ENCODE data around the gene PPP2R5D. TPM values are rescaled to one million over a fixed set of nuclear protein-coding genes. Genes with fewer than 3 reads are reported as not detected.

PPP2R5D gene
- total and polyA plus RNA-seq, 2 of the 8 experiments (the other 6 are each of a cell fraction or from before 2014, with no cell fraction given) = 52.1 to 55.7 TPM

- Histone ChIP-seq H3K4me2 (ENCODE audit: insufficient read depth in 1 of 2, low read depth in 2 of 2, low read length in 2 of 2) (no peak overlapping the region), H2BK12ac (ENCODE audit: low read depth, low read length) (no peak overlapping the region), H3K23me2 (ENCODE audit: low read depth, low read length) (no peaks in the 10 kb centered on the region), H3K18ac (ENCODE audit: extremely low read depth, low read length) (no peak overlapping the region), H3K9ac (replicated peaks in 1 of 4; ENCODE audit: extremely low read depth in 1 of 4, low read depth in 3 of 4, low read length in 3 of 4) (no peak overlapping the region), H3K4me1 (replicated peaks in 1 of 4; ENCODE audit: control insufficient read depth in 3 of 4, insufficient read depth in 4 of 4, low read length in 3 of 4) (peaks cover 0 to 6% (median 1%) of the 10 kb centered on the region in 4 experiments; a peak in 4 of 7 replicates), H2AFZ (ENCODE audit: low read length) (no peak overlapping the region), H3K23ac (ENCODE audit: insufficient read length) (no peak overlapping the region), H4K20me1 (replicated peaks in 1 of 2; ENCODE audit: control insufficient read depth in 1 of 2, insufficient read depth in 2 of 2, low read length in 2 of 2) (peaks cover 0 to 5% of the 10 kb centered on the region in 2 experiments), H3K14ac (ENCODE audit: insufficient read length) (no peak overlapping the region), H3K9me3 (ENCODE audit: insufficient read depth in 2 of 2, low read depth in 1 of 2, low read length in 1 of 2) (no peaks in the 10 kb centered on the region), H3K27me3 (replicated peaks in 1 of 4; ENCODE audit: control insufficient read depth in 3 of 4, extremely low read depth in 1 of 4, insufficient read depth in 3 of 4, low read length in 3 of 4) (no peaks in the 10 kb centered on the region), H2BK120ac (replicated peaks; ENCODE audit: low read depth, low read length) (no peak overlapping the region), H2BK20ac (ENCODE audit: low read length) (no peak overlapping the region), H3K56ac (replicated peaks; ENCODE audit: insufficient read length, low read depth, low read length) (no peak overlapping the region), H4K8ac (ENCODE audit: extremely low read depth, insufficient read depth, low read length) (no peak overlapping the region), H2BK5ac (ENCODE audit: low read depth, low read length) (no peak overlapping the region), H3K4me3 (ENCODE audit: extremely low read depth in 1 of 4, insufficient read depth in 2 of 4, low read depth in 3 of 4, low read length in 4 of 4) (no peak overlapping the region), H3K79me1 (ENCODE audit: low read depth, low read length) (peaks cover 7% of the 10 kb centered on the region; the same call in 1 of the 2 replicates), H4K5ac (ENCODE audit: insufficient read length, low read depth, low read length) (no peak overlapping the region), H4K91ac (replicated peaks; ENCODE audit: insufficient read length, low read length) (no peak overlapping the region), H2AK5ac (ENCODE audit: low read depth, low read length) (no peak overlapping the region), H3K27ac (ENCODE audit: low read depth, low read length) (no peak overlapping the region), H3K36me3 (ENCODE audit: control insufficient read depth in 2 of 4, insufficient read depth in 4 of 4, low read length in 3 of 4) (peaks cover 3 to 44% (median 23%) of the 10 kb centered on the region in 4 experiments; a peak in 7 of 8 replicates), H3K4ac (replicated peaks; ENCODE audit: insufficient read length, low read depth, low read length) (no peak overlapping the region), H3K79me2 (ENCODE audit: control insufficient read depth in 1 of 2, insufficient read depth in 2 of 2, low read length in 2 of 2) (peaks cover 0 to 23% of the 10 kb centered on the region in 2 experiments; a peak in 3 of 4 replicates), H2BK15ac (ENCODE audit: low read length) (no peak overlapping the region)
- CTCF ChIA-PET (ENCODE audit: partially characterized antibody) = interaction anchor here (0.6 to 1.6 kb wide), 7 partner anchors 11 to 550 kb away, joined by 3 to 7 read pairs (median 3); no protein-coding TSS in a partner anchor
- DNase-seq (ENCODE audit: low read depth in 1 of 2, low spot score in 2 of 2) (no peak), FAIRE-seq (no peak)
- POLR2A ChIA-PET (ENCODE audit: partially characterized antibody) = interaction anchor here (1.1 to 2.2 kb wide), 4 partner anchors 9 to 205 kb away, joined by 4 to 13 read pairs (median 6); partner anchors contain the start of genes CNPY3 and PPP2R5D
- WGBS, 2 experiments (ENCODE audit: extremely low coverage in 1 of 2, insufficient coverage in 1 of 2, insufficient read length in 1 of 2, insufficient replicate concordance in 2 of 2, low coverage in 1 of 2, low lambda C conversion rate in 2 of 2, missing lambda C conversion rate in 1 of 2) = 89% methylated on average over 13 of the region's 13 CpGs; no CpG with 5 or more reads in 1 of the 2 experiments
- no peak for TF ChIP-seq JUND (IDR thresholded peaks at IDR 0.05; ENCODE audit: low read length)
- no peak for TF ChIP-seq RBBP5 (IDR thresholded peaks at IDR 0.05; ENCODE audit: borderline replicate concordance, low read depth, low read length)
- no peak for TF ChIP-seq CTBP2 (IDR thresholded peaks at IDR 0.05; ENCODE audit: borderline replicate concordance, insufficient read depth, insufficient read length, low read length)
- no peak for TF ChIP-seq CREB1 (IDR thresholded peaks at IDR 0.05)
- TF ChIP-seq GABPA (IDR thresholded peaks at IDR 0.05; ENCODE audit: borderline replicate concordance, insufficient read depth, low read length) = no peak
- TF ChIP-seq TAF1 (IDR thresholded peaks at IDR 0.05; ENCODE audit: low read depth, low read length) = no peak
- TF ChIP-seq EGR1 (IDR thresholded peaks at IDR 0.05; ENCODE audit: borderline replicate concordance, low read depth, low read length) = no peak
- TF ChIP-seq EP300 (IDR thresholded peaks at IDR 0.05; ENCODE audit: borderline replicate concordance in 1 of 2, low read depth in 2 of 2, low read length in 2 of 2) = no peak
- no peak for TF ChIP-seq SP1 (IDR thresholded peaks at IDR 0.05; ENCODE audit: low read depth, low read length)
- TF ChIP-seq E2F6 (IDR thresholded peaks at IDR 0.05) = no peak
- TF ChIP-seq RFX5 (IDR thresholded peaks at IDR 0.05; ENCODE audit: borderline replicate concordance, low read depth, low read length) = no peak
These were observed 46.6 kb upstream of the PPP2R5D start for GRCh38 chr6:42937548-42938427.

Data from H1 (cell line).